ENCODE results near the gene RAB3B. TPM values are rescaled to one million over a fixed set of nuclear protein-coding genes. Genes with fewer than 3 reads are reported as not detected.

RAB3B gene
- total RNA-seq, 1 donor from 2014 or later: 15.6 TPM

- no peak for DNase-seq (ENCODE audit: low read depth)
These were observed 119.0 kb downstream of the RAB3B start for GRCh38 chr1:51871351-51871975.

- DNase-seq (ENCODE audit: low read depth): no peak
These were observed 119.7 kb downstream of the RAB3B start for GRCh38 chr1:51870603-51871350.

- DNase-seq (ENCODE audit: low read depth): no peak
These were observed 122.8 kb downstream of the RAB3B start for GRCh38 chr1:51867479-51868232.

- no peak for DNase-seq (ENCODE audit: low read depth)
These were observed 127.1 kb downstream of the RAB3B start for GRCh38 chr1:51863384-51863783.

GRCh38 chr1:51861669-51862068, 128.8 kb downstream of the RAB3B start:
- no peak for DNase-seq (ENCODE audit: low read depth)

GRCh38 chr1:51859735-51860134, 130.8 kb downstream of the RAB3B start:
- DNase-seq (ENCODE audit: low read depth): no peak

GRCh38 chr1:51859333-51859732, 131.2 kb downstream of the RAB3B start:
- no peak for DNase-seq (ENCODE audit: low read depth)

- DNase-seq (ENCODE audit: low read depth): no peak
These were observed 131.6 kb downstream of the RAB3B start for GRCh38 chr1:51858892-51859291.

Other genes with a start within 250 kb of the RAB3B start
- 62.9 and 116 TPM in 2 replicates for gene NRDC, start 112.0 kb downstream of the RAB3B start, total RNA-seq
- 14.1 and 15.4 TPM in 2 replicates for gene KTI12, start 43.1 kb upstream of the RAB3B start, total RNA-seq
- 36.1 and 55.7 TPM in 2 replicates for gene TXNDC12, start 64.5 kb upstream of the RAB3B start, total RNA-seq
- 46.1 and 104 TPM in 2 replicates for gene BTF3L4, start 65.6 kb upstream of the RAB3B start, total RNA-seq
- gene ZFYVE9, start 151.4 kb upstream of the RAB3B start, total RNA-seq: 21.9 and 48.9 TPM in 2 replicates

Data from renal cortical epithelial cell (primary cell).